Activated B cell treated with CpG ODN at 0.5 μM for 24 hours (primary cell): ENCODE data around the gene CRB3. TPM values are rescaled to one million over a fixed set of nuclear protein-coding genes. Genes with fewer than 3 reads are reported as not detected.

ENCODE experiments used
- ATAC-seq: fragments of 200-7000 bp; cut with Tn5 transposase; one replicate; pipeline ENCODE4 v1.10.0; 2021; ENCODE audit warnings: low read depth, mild to moderate bottlenecking, moderate library complexity
- CTCF ChIA-PET: fragments of 350-600 bp; sonication (Branson Sonifier 250); formaldehyde crosslinking; loops from one replicate; lab custom pipeline; 2021; ENCODE audit warnings: antibody characterized with exemption; lab: Charles Lee
- POLR2A ChIA-PET: fragments of 350-600 bp; sonication (Branson Sonifier 250); formaldehyde crosslinking; loops from one replicate; lab custom pipeline; 2021; ENCODE audit warnings: antibody characterized with exemption; lab: Charles Lee
- DNase-seq: peaks from one replicate; pipeline ENCODE4 v3.0.0; 2022
- H3K27ac Mint-ChIP-seq: one replicate; pipeline ENCODE4 v1.8.0; 2020; ENCODE audit warnings: mixed read lengths
- H3K27me3 Mint-ChIP-seq: one replicate; pipeline ENCODE4 v1.8.0; 2021; ENCODE audit warnings: mixed read lengths
- H3K36me3 Mint-ChIP-seq: one replicate; pipeline ENCODE4 v1.8.0; 2021; ENCODE audit warnings: low read depth, mixed read lengths
- H3K4me1 Mint-ChIP-seq: one replicate; pipeline ENCODE4 v1.8.0; 2021; ENCODE audit warnings: mixed read lengths
- H3K4me3 Mint-ChIP-seq: one replicate; pipeline ENCODE4 v1.8.0; 2020; ENCODE audit warnings: mild to moderate bottlenecking, mixed read lengths
- H3K9me3 Mint-ChIP-seq: one replicate; pipeline ENCODE4 v1.8.0; 2020; ENCODE audit warnings: mixed read lengths
- CTCF ChIP-seq: fragments of 200-600 bp; IDR thresholded peaks from one replicate; pipeline ENCODE4 v1.8.0; 2022; ENCODE audit warnings: antibody characterized with exemption, mild to moderate bottlenecking
- intact Hi-C: fragments of 100-400 bp; cut with micrococcal nuclease; formaldehyde crosslinking; loops from one replicate; pipeline ENCODE4 v1.15.1; 2024
- total RNA-seq: library from RNA; stranded (reverse); gene quantifications from 2 replicates; pipeline ENCODE4 v1.2.3, GENCODE V29; 2022

Gene CRB3
- total RNA-seq, 1 donor from 2014 or later = 8.4 TPM

- CTCF ChIA-PET = no interaction called here
- TF ChIP-seq CTCF = no peak
- no peaks in the 10 kb centered on the region for H3K9me3 Mint-ChIP-seq
- H3K36me3 Mint-ChIP-seq = peaks cover 40% of the 10 kb centered on the region
- intact Hi-C loops = no loop called here
- POLR2A ChIA-PET = interaction anchor here (0.6 to 1.2 kb wide), 4 partner anchors 14 to 1674 kb away, joined by 4 to 7 read pairs (median 6); partner anchors contain the start of gene DENND1C
- ATAC-seq = no peak
- no peak for DNase-seq
- no peak overlapping the region for H3K4me3 Mint-ChIP-seq
- H3K4me1 Mint-ChIP-seq = peaks cover 18% of the 10 kb centered on the region
- peak overlapping the region; percentile 32 for H3K27ac Mint-ChIP-seq
- H3K27me3 Mint-ChIP-seq = peaks cover 3% of the 10 kb centered on the region
These were observed 3.3 kb downstream of the CRB3 start for GRCh38 chr19:6467384-6467783.

GRCh38 chr19:6470173-6470572 is 6.1 kb downstream of the CRB3 start:
- Mint-ChIP-seq H3K27ac (no peak overlapping the region), H3K9me3 (no peaks in the 10 kb centered on the region), H3K36me3 (peaks cover 55% of the 10 kb centered on the region), H3K27me3 (no peaks in the 10 kb centered on the region), H3K4me3 (no peak overlapping the region), H3K4me1 (peaks cover 6% of the 10 kb centered on the region)
- intact Hi-C loops = no loop called here
- CTCF ChIA-PET = no interaction called here
- POLR2A ChIA-PET = no interaction called here
- ATAC-seq (no peak), DNase-seq (no peak)
- TF ChIP-seq CTCF = no peak

GRCh38 chr19:6471076-6471475 is 7.0 kb downstream of the CRB3 start:
- Mint-ChIP-seq H3K27ac (no peak overlapping the region), H3K4me3 (no peak overlapping the region), H3K9me3 (no peaks in the 10 kb centered on the region), H3K4me1 (no peaks in the 10 kb centered on the region), H3K27me3 (no peaks in the 10 kb centered on the region), H3K36me3 (peaks cover 59% of the 10 kb centered on the region)
- ChIA-PET POLR2A (interaction anchor here (1.3 kb wide), 1 partner anchor 10 kb away, joined by 4 read pairs; the partner anchor contains the start of gene DENND1C), CTCF (no interaction called here)
- intact Hi-C loops = no loop called here
- TF ChIP-seq CTCF = no peak
- no peak for ATAC-seq
- DNase-seq = no peak

GRCh38 chr19:6472713-6473112 is 8.6 kb downstream of the CRB3 start:
- peaks cover 57% of the 10 kb centered on the region for H3K36me3 Mint-ChIP-seq
- ATAC-seq (no peak), DNase-seq (no peak)
- no peaks in the 10 kb centered on the region for H3K27me3 Mint-ChIP-seq
- no peak overlapping the region for H3K4me3 Mint-ChIP-seq
- H3K27ac Mint-ChIP-seq = no peak overlapping the region
- no peaks in the 10 kb centered on the region for H3K4me1 Mint-ChIP-seq
- intact Hi-C loops = no loop called here
- no peaks in the 10 kb centered on the region for H3K9me3 Mint-ChIP-seq
- no peak for TF ChIP-seq CTCF
- ChIA-PET POLR2A (interaction anchor here (0.6 to 1.1 kb wide), 5 partner anchors 12 to 53 kb away, joined by 3 to 8 read pairs (median 4); partner anchors contain the start of gene KHSRP), CTCF (interaction anchor here (1.0 kb wide), 1 partner anchor 255 kb away, joined by 3 read pairs; no protein-coding TSS in a partner anchor)

GRCh38 chr19:6473647-6474046 is 9.6 kb downstream of the CRB3 start:
- POLR2A ChIA-PET = interaction anchor here (0.6 to 1.1 kb wide), 3 partner anchors 16 to 181 kb away, joined by 3 to 6 read pairs (median 3); partner anchors contain the start of gene KHSRP
- ATAC-seq = no peak
- no peak overlapping the region for H3K27ac Mint-ChIP-seq

More at GRCh38 chr19:6473647-6474046, 9.6 kb downstream of the CRB3 start:
- Mint-ChIP-seq H3K27me3 (no peaks in the 10 kb centered on the region), H3K4me1 (no peaks in the 10 kb centered on the region), H3K36me3 (peaks cover 49% of the 10 kb centered on the region), H3K9me3 (no peaks in the 10 kb centered on the region), H3K4me3 (no peak overlapping the region)
- CTCF ChIA-PET = no interaction called here
- DNase-seq = no peak
- intact Hi-C loops = no loop called here
- no peak for TF ChIP-seq CTCF
